Neuron (in vitro differentiated cells): ENCODE data around the gene PITPNM3.

ENCODE experiments used
- H2AFZ ChIP-seq: one replicate; pipeline ENCODE4 v1.6.1; 2013; ENCODE audit warnings: low read depth, mild to moderate bottlenecking, inconsistent platforms, low read length, moderate library complexity
- H3K27me3 ChIP-seq: one replicate; pipeline ENCODE4 v1.6.1; 2013; ENCODE audit warnings: low read length; ENCODE audit not compliant: insufficient read depth
- H3K36me3 ChIP-seq: one replicate; pipeline ENCODE4 v1.6.1; 2013; ENCODE audit warnings: low read length; ENCODE audit not compliant: insufficient read depth
- H3K4me1 ChIP-seq: one replicate; pipeline ENCODE4 v1.6.1; 2013; ENCODE audit warnings: low read length; ENCODE audit not compliant: insufficient read depth
- H3K4me3 ChIP-seq: 2 replicates; pipeline ENCODE4 v1.5.1; 2013; ENCODE audit warnings: mild to moderate bottlenecking, low read length, moderate library complexity
- H3K9me3 ChIP-seq: one replicate; pipeline ENCODE4 v1.6.1; 2013; ENCODE audit warnings: low read length

The PITPNM3 gene

DNA sequence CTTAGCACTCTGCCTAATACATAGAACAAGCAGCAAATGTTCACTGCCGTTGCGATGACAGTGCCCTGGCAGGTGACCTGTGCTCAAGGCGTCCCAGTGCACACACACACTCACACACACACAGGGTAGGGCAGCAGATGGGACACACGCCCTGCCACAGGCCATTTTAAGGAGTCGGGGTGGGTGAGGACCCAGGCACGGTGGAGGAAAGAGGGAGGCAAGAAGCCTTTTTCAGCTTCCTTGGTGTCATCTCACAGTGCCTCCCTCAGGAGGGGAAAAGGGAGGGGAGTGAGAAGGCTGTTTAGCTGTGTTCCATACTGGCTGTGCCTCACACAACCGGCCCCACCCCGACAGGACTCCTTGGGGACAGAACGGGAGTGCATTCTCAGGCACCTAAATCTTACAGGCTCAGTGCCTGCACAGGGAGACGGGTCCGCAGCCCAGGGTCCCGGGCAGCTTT, 1.5 kb downstream of the PITPNM3 start:
- Histone ChIP-seq H3K36me3 (no peaks in the 10 kb centered on the region), H3K4me3 (no peak overlapping the region), H3K9me3 (no peaks in the 10 kb centered on the region), H2AFZ (no peak overlapping the region), H3K4me1 (peaks cover 16% of the 10 kb centered on the region), H3K27me3 (peaks cover 13% of the 10 kb centered on the region)

- H3K9me3 ChIP-seq, result no peaks in the 10 kb centered on the region
- H3K27me3 ChIP-seq, result peaks cover 13% of the 10 kb centered on the region
- no peaks in the 10 kb centered on the region for H3K36me3 ChIP-seq
- H3K4me3 ChIP-seq, result no peak overlapping the region
- no peak overlapping the region for H2AFZ ChIP-seq
- H3K4me1 ChIP-seq, result peaks cover 16% of the 10 kb centered on the region
These were observed 2.0 kb downstream of the PITPNM3 start for GRCh38 chr17:6554342-6554741.

GRCh38 chr17:6551869-6552531, 4.4 kb downstream of the PITPNM3 start:
- Histone ChIP-seq H3K4me3 (no peak overlapping the region), H3K4me1 (peaks cover 16% of the 10 kb centered on the region)

GRCh38 chr17:6551356-6551755, 5.0 kb downstream of the PITPNM3 start:
- no peak overlapping the region for H2AFZ ChIP-seq

More at GRCh38 chr17:6551869-6552531, 4.4 kb downstream of the PITPNM3 start:
- Histone ChIP-seq H2AFZ (no peak overlapping the region), H3K36me3 (no peaks in the 10 kb centered on the region), H3K27me3 (peaks cover 10% of the 10 kb centered on the region), H3K9me3 (no peaks in the 10 kb centered on the region)

DNA sequence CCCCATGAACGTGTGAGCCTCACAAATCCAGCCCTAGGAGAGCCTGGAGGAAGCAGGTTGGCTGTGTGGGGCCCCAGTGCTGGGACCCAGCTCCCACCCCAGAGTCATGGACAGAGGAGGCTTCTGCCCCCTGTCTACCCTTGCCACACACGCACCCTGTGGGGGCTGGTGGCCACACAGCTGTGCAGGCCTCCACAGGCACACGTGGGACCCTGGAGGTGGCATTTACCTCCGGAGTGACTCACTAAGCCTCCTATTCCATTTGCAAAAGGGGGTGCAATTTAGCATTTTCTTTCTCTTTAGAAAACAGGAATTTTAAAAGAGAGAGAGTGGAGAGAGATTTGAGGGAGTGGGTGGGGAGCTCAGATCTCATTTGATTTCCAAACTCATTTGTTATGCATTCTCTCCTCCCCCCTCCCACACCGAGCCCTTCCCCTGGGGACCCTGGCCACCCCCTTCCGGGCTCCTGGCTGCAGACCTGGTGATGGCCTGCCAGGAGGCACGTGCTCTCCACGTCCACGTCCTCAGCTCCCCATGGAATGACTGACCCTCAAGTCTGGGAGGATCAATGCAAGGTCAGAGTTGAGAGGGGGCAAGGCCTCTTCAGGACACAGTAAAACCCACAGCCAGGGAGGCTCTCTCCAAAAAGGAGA, 6.8 kb downstream of the PITPNM3 start:
- H2AFZ ChIP-seq, result no peak overlapping the region

More at GRCh38 chr17:6551356-6551755, 5.0 kb downstream of the PITPNM3 start:
- no peaks in the 10 kb centered on the region for H3K9me3 ChIP-seq
- H3K27me3 ChIP-seq, result peaks cover 9% of the 10 kb centered on the region
- H3K36me3 ChIP-seq, result no peaks in the 10 kb centered on the region
- no peak overlapping the region for H3K4me3 ChIP-seq
- H3K4me1 ChIP-seq, result peaks cover 16% of the 10 kb centered on the region

GRCh38 chr17:6548578-6549330, 7.6 kb downstream of the PITPNM3 start:
- no peak overlapping the region for H2AFZ ChIP-seq
- H3K4me1 ChIP-seq, result no peaks in the 10 kb centered on the region
- H3K4me3 ChIP-seq, result no peak overlapping the region
- no peaks in the 10 kb centered on the region for H3K9me3 ChIP-seq
- no peaks in the 10 kb centered on the region for H3K36me3 ChIP-seq
- no peaks in the 10 kb centered on the region for H3K27me3 ChIP-seq

More for the DNA sequence above, 6.8 kb downstream of the PITPNM3 start:
- Histone ChIP-seq H3K4me3 (no peak overlapping the region), H3K9me3 (no peaks in the 10 kb centered on the region), H3K4me1 (peaks cover under 1% of the 10 kb centered on the region), H3K27me3 (no peaks in the 10 kb centered on the region), H3K36me3 (no peaks in the 10 kb centered on the region)

DNA sequence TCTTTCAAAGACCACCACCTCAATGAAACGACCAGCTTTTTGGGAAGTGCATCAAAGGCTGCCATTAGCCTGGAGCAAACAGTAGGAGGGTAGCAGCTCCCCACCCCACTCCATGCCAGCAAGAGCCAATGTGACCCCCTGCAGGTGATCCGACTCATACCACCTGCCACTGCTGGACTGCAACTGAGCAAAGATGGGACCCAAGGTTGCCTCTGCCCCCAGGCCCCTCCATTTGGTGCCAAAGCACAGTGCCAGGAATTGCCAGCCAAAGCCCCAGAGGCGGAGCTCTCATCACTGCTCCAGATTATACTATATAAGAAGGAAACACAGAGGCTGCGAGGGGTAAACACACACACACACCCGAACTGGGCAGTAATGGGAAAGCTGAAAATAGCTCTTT, 8.3 kb downstream of the PITPNM3 start:
- H3K27me3 ChIP-seq, result no peaks in the 10 kb centered on the region
- H3K9me3 ChIP-seq, result no peaks in the 10 kb centered on the region
- no peak overlapping the region for H2AFZ ChIP-seq
- H3K36me3 ChIP-seq, result no peaks in the 10 kb centered on the region
- H3K4me3 ChIP-seq, result no peak overlapping the region
- H3K4me1 ChIP-seq, result no peaks in the 10 kb centered on the region

DNA sequence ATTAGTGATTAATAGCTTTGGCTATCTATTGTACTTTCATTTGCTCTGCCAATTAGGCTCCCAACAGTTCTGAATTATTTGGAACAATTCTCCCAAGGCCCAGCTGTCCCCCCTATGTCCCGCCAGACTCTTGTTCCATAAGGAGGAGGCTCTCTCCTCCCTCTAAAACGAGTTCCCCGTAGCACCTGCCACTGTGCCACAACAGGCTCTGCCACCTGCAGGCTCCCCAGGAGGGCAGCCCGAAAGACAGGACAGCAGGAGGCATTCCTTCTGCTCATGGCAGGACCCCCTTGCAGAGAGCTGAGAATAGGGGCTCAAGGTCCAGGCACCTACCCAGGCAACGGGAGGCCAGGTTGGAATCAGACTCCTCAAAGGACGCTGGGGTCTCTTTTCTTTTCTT, 9.0 kb downstream of the PITPNM3 start:
- H3K9me3 ChIP-seq, result no peaks in the 10 kb centered on the region
- no peaks in the 10 kb centered on the region for H3K36me3 ChIP-seq
- no peak overlapping the region for H2AFZ ChIP-seq
- H3K4me1 ChIP-seq, result no peaks in the 10 kb centered on the region
- H3K27me3 ChIP-seq, result no peaks in the 10 kb centered on the region
- H3K4me3 ChIP-seq, result no peak overlapping the region

DNA sequence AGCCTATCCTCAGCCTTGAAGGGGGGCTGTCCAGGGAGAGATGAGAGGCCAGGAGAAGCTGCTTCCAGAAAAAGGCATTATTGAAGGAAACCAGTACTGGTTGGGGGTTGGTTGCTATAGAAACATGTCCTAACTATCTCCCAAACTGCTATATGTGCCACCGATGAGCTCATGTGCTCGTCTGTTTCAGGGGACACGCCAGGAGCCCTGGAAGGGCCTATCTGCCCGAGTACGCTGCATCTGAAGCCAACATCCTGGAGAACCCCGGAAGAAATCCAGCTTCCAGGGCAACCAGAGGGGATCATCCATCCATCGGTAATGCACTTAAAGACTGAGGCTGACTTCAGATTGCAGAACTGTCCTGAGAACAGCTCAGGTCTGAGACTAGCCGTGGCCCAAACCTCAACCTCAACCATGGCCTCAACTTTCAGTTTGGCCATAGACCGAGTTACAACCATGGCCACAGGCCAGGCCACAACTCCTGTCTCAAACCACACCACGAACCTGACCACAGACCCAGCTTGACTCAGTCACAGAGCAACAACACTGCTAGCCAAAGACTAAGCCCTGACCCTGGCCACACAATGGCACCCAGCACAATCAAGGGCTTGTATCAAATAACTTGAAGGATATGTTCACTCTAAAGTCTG, 10.2 kb downstream of the PITPNM3 start:
- Histone ChIP-seq H3K4me1 (no peaks in the 10 kb centered on the region), H3K9me3 (no peaks in the 10 kb centered on the region), H3K4me3 (no peak overlapping the region), H2AFZ (no peak overlapping the region), H3K36me3 (no peaks in the 10 kb centered on the region), H3K27me3 (no peaks in the 10 kb centered on the region)

GRCh38 chr17:6545291-6545690, 11.1 kb downstream of the PITPNM3 start:
- Histone ChIP-seq H2AFZ (no peak overlapping the region), H3K27me3 (no peaks in the 10 kb centered on the region)

GRCh38 chr17:6544011-6544370, 12.4 kb downstream of the PITPNM3 start:
- H3K4me1 ChIP-seq, result no peaks in the 10 kb centered on the region
- no peaks in the 10 kb centered on the region for H3K27me3 ChIP-seq
- H2AFZ ChIP-seq, result no peak overlapping the region
- H3K36me3 ChIP-seq, result no peaks in the 10 kb centered on the region
- no peak overlapping the region for H3K4me3 ChIP-seq
- H3K9me3 ChIP-seq, result peaks cover 1% of the 10 kb centered on the region

More at GRCh38 chr17:6545291-6545690, 11.1 kb downstream of the PITPNM3 start:
- Histone ChIP-seq H3K36me3 (no peaks in the 10 kb centered on the region), H3K9me3 (no peaks in the 10 kb centered on the region), H3K4me1 (no peaks in the 10 kb centered on the region), H3K4me3 (no peak overlapping the region)

DNA sequence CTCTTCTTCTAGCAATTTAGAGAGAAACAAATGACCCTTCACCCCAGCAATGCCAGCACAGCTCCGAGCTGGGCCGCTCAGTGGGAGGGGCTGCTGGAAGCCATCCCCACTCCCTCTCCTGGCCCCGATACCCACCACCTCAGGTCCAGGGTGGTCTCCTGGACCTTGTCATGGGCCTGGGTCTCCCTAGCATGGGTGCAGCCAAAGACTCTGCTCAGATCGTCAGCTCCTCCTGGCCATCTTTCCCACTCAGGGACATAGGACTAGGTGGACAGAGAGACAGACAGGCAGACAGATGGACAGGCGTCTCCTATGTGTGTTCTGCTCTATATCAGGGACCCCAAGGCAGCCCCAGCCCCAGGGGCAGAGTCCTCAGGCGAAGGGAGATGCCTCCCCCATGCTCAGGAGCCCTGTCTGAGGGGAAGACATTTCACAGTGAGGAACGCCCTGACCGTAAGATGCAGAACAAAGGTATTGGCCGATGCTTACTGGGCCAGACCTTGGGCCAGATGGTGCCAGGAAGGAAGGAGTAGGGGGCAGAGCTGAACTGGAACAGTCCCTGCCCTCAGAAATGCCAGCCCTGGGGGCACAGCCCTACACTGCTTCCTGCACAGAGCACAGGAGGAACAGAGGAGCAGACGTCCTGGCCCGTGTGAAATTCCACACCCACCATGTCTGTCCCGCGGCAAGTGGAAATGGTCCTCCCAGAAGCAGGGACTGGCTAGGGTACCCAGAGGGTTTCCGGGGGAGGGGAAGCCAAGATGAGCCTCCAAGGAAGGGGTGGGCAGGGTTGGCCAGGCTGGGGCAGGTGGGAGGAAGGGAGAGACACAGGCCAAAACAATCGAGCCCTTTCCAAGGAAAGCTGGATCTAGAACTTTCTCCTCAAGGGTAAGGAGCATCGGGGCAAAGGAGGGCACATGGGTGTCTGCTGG, 13.0 kb downstream of the PITPNM3 start:
- peaks cover 5% of the 10 kb centered on the region for H3K9me3 ChIP-seq
- H2AFZ ChIP-seq, result no peak overlapping the region
- no peak overlapping the region for H3K4me3 ChIP-seq
- no peaks in the 10 kb centered on the region for H3K27me3 ChIP-seq
- no peaks in the 10 kb centered on the region for H3K4me1 ChIP-seq
- H3K36me3 ChIP-seq, result no peaks in the 10 kb centered on the region
